ENCODE data around the gene MARCKS. TPM values are rescaled to one million over a fixed set of nuclear protein-coding genes. Genes with fewer than 3 reads are reported as not detected.
"Not testable (repeated sequence)": the region's sequence is repeated elsewhere in the genome, so short reads cannot be mapped to it uniquely, and the experiment has no call there.

MARCKS gene
- total RNA-seq, 2 experiments from 2014 or later, result 0.04 TPM; not detected in 1

GRCh38 chr6:113907102-113907815, 50.1 kb downstream of the MARCKS start:
- H3K27me3 Mint-ChIP-seq, result peaks cover 2% of the 10 kb centered on the region
- DNase-seq, result no peak
- no peak overlapping the region for H3K4me3 Mint-ChIP-seq
- H3K36me3 Mint-ChIP-seq (ENCODE audit: low read depth), result no peaks in the 10 kb centered on the region
- POLR2A ChIA-PET, result no interaction called here
- H3K9me3 Mint-ChIP-seq, result no peaks in the 10 kb centered on the region
- no peaks in the 10 kb centered on the region for H3K4me1 Mint-ChIP-seq
- CTCF ChIA-PET, result interaction anchor here (1.9 kb wide), 1 partner anchor 13 kb away, joined by 4 read pairs; no protein-coding TSS in a partner anchor
- H3K27ac Mint-ChIP-seq, result no peak overlapping the region

GRCh38 chr6:113908801-113909200, 51.7 kb downstream of the MARCKS start:
- Mint-ChIP-seq H3K27ac (no peak overlapping the region), H3K27me3 (peaks cover 5% of the 10 kb centered on the region), H3K4me3 (no peak overlapping the region), H3K36me3 (ENCODE audit: low read depth) (no peaks in the 10 kb centered on the region), H3K9me3 (no peaks in the 10 kb centered on the region), H3K4me1 (no peaks in the 10 kb centered on the region)
- ChIA-PET POLR2A (interaction anchor here (0.7 kb wide), 1 partner anchor 1603 kb away, joined by 3 read pairs; no protein-coding TSS in a partner anchor), CTCF (interaction anchor here (1.1 kb wide), 1 partner anchor 50 kb away, joined by 3 read pairs; no protein-coding TSS in a partner anchor)
- DNase-seq, result no peak

- no peak overlapping the region for H3K4me3 Mint-ChIP-seq
- CTCF ChIA-PET, result no interaction called here
- peak; percentile 20 for DNase-seq
- H3K36me3 Mint-ChIP-seq (ENCODE audit: low read depth), result no peaks in the 10 kb centered on the region
- peaks cover 11% of the 10 kb centered on the region for H3K27me3 Mint-ChIP-seq
- no peak overlapping the region for H3K27ac Mint-ChIP-seq
- no peaks in the 10 kb centered on the region for H3K4me1 Mint-ChIP-seq
- H3K9me3 Mint-ChIP-seq, result no peaks in the 10 kb centered on the region
- POLR2A ChIA-PET, result interaction anchor here (0.7 kb wide), 2 partner anchors 260 to 1604 kb away, joined by 3 read pairs; no protein-coding TSS in a partner anchor
Measured at GRCh38 chr6:113909224-113909856, 52.2 kb downstream of the MARCKS start.

GRCh38 chr6:113910285-113910684, 53.1 kb downstream of the MARCKS start:
- H3K4me1 Mint-ChIP-seq; DNase-seq; H3K4me3 Mint-ChIP-seq; H3K27ac Mint-ChIP-seq; H3K9me3 Mint-ChIP-seq; POLR2A ChIA-PET; H3K36me3 Mint-ChIP-seq (ENCODE audit: low read depth); CTCF ChIA-PET: not testable (repeated sequence)
- peaks cover 11% of the 10 kb centered on the region for H3K27me3 Mint-ChIP-seq

Other genes with a start within 250 kb of the MARCKS start
- gene HDAC2, start 113.8 kb downstream of the MARCKS start, total RNA-seq, result 10 to 100 TPM; 63.8 to 64.4 TPM